GM20431 (cell line): ENCODE results near the gene HRCT1.
"Not testable (repeated sequence)": the region's sequence is repeated elsewhere in the genome, so short reads cannot be mapped to it uniquely, and the experiment has no call there.

Experiments
- in situ Hi-C: fragments of 300-500 bp; cut with MseI, MboI; formaldehyde crosslinking; loops from one replicate; pipeline ENCODE4 v1.15.0; 2020; ENCODE audit warnings: low sequenced_read_pairs; ENCODE audit not compliant: unreplicated experiment

The HRCT1 gene

DNA sequence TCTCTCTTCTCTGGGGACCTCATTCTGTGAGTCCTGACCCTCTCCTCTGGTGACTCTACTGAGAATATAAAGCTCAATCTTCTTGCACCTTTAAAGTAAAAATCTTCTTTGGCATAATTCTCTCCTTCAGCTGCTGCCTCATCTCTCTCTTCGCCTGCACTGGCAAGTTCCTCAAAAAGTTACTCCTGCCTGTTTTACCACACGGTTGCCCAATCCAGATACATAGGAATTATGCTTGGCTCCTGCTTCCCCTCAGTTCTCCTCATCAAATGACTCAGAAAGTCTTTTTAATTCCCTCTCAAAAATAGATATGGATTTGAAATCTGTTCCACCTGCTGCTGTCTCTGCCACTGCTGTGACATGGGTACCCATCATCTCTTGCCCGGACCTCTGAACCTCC is 14.4 kb upstream of the HRCT1 start:
- in situ Hi-C loops: no loop called here

DNA sequence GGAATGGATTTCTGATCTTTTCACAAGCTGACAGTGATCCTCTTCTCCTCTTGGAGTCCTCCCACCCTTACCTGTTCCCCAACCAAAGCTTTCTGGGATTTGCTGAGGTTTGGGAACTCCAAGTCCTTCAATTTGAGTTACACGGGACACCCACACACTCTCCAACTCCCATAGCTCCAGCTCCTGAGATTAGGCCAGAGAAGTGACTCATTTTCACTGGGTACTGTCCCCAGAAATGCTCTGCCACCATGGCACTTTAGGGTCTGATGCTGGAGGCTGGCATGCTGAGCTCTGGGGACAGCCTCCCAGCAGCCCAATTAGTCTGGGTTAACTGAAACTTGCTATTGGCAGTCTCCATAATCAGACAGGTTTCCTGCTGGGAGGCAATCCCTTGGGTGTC is 14.0 kb upstream of the HRCT1 start:
- in situ Hi-C loops: no loop called here

DNA sequence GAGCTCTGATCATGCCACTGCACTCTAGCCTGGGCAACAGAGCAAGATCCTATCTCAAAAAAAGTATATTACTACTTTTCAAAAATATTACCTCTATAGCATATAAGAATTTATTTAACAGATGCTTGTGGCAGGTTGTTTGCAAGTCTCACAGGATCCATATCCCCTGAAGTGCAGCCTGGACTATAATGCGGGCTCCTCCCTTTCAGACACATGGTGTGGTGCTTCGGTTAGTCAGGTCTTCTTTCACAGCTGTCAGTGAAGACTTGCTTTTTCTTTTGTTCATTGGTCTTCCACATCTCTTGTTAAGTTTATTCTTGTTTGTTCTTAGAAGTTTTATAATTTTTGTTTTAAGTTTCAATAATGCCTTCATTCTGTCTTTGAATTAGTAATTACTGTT is 9.4 kb upstream of the HRCT1 start:
- in situ Hi-C loops: no loop called here

DNA sequence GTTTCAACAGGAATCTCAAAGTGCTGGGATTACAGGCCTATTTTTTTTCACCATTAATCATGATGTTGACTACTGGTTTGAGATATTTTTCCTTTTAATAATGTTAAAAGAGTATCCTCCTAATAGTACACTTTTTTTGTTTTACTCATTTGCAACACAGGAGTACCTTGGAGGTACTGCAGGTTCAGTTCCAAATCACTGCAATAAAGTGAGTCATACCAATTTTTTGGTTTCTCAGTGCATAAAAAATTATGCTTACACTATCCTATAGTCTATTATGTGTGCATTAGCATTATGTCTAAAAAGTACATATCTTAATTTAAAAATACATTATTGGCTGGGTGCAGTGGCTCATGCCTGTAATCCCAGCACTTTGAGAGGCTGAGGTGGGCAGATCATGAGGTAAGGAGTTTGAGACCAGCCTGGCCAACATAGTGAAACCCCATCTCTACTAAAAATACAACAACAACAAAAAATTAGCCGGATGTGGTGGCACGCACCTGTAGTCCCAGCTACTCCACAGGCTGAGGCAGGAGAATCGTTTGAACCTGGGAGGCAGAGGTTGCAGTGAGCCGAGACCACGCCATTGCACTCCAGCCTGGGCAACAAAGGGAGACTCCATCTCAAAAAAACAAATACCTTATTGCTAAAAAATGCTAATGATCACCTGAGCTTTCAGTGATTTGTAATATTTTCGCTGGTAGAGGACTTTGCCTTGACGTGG is 8.5 kb upstream of the HRCT1 start:
- in situ Hi-C loops: not testable (repeated sequence)

DNA sequence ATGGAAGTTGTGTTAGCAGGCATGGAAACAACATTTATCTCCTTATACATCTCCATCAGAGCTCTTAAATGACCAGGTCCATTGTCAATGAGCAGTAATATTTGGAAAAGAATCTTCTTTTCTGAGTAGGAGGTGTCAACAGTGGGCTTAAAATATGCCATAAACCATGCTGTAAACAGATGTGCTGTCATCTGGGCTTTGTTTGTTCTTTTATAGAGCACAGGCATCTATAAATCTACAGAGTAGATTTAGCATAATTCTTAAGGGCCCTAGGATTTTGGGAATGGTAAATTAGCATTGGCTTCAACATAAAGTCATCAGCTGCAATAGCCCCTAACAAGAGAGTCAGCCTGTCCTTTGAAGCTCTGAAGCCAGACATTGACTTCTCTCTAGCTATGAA is 7.7 kb upstream of the HRCT1 start:
- in situ Hi-C loops: no loop called here

DNA sequence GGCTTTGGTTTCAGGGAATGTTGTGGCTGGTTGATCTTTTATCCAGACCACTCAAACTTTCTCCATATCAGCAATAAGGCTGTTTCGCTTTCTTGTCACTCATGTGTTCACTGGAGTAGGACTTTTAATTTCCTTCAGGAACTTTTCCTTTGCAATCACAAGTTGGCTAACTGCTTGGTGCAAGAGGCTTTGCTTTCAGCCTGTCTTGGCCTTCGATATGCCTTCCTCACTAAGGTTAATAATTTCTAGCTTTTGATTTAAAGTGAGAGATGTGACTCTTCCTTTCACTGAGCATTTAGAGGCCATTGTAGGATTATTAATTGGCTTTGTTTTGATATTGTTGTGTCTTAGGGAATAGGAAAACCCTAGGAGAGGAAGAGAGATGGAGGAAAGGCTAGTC is 7.0 kb upstream of the HRCT1 start:
- in situ Hi-C loops: no loop called here

DNA sequence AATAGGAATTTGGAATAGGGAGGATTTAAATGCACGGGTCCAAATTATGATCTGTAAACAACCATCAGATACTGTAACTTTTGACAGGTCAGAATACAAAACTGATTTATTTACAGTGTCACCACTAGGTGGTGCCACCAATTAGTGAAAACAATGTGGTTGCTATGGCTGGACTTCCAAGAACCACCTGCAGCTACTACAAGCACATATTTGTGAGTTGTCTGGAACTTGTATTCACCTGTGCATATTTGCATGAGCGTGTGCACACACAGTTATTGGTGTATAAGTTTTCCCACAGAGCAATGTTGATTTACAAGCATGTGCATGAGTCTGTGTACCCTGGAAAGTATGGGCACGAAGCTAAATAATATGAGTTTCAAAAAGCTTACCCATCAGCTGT is 3.0 kb upstream of the HRCT1 start:
- in situ Hi-C loops: no loop called here

DNA sequence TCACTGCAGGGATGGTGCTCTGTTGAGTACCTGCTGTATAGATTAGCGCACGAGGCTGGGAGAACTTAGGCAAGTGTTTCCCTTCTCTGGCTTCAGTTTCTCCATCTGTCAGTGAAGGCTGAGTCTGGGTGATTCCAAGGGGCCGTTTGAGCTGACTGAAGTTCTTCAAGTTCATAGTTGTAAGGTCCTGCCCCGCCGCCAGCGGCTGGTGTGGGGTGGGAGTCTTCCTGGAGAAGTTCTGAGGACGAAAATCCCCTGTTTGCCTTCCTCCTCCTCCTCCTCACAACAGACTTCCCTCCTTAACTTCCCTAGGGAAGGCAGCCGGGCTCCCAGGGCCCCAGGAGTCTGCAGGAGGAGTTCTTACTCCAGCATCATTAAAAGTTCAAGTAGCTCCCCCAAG is 1.7 kb upstream of the HRCT1 start:
- in situ Hi-C loops: no loop called here

DNA sequence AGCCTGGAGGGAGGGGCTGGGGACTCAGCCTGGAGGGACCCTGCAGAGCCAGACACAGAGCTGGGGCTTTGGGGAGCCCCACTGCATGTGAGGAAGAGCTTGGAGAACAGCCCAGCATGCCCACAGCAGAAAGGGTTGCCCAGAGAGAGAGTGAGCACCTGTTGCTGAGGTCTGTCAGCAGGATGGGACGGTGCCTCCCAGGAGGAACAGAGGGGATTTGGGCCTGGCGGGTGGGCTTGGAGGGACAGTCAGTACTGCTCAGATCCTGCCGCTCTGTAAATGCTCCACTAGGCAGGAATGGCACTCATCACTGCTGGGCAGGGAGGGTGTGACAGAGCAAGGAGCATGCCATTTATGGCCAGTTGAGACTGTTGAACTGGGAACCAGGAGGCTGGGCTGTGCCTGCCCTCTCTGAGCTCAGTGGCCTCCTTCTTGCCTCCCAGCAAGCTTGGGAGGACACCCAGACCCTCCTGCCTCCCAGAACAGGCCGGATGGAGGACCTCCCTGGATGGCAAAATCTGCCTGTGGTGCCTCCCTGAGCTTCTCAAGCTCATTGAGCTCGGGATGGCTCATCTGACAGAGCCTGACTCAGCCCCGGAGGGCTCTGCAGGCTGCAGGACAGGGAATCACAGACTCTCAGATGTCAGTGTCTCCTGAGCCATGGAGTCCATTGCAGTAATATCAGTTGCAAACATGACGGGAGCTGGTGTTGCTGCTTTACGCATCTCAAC is 786 bp upstream of the HRCT1 start:
- in situ Hi-C loops: no loop called here

DNA sequence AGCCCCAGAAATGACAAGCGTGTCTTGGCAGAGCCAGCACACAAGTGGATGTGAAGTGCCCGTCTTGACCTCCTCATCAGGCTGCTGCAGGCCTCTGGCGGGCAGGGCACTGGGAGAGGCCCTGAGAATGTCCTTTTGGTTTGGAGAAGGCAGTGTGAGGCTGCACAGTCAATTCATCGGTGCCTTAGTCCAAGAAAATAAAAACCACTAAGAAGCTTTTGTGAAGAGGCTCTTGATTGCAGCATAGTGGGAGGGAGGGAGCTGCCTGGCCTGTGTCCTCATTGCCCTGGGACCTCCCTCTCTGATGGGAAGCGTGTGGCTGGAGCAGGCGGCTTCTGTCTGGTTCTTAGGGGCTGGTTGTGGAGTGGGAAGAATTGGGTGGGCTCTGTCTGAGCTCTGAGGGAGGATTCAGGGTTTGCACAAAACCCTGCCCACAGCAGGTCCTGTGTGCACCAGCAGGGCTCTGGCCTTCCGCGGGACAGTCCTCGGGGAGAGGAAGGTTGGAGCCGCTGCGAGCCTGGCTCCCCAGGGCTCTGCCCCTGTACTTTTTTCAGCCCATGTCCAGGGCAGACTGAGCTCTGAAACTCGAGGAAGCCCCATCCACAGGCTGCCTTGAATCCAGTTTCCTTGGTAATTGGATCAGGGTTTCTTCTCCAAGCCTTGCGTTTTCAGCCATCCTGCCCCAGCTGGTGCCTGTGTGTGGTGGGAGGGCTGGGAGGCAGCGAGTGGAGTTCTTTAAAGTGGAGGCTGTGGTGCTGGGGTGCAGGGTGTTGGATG is 1.1 kb downstream of the HRCT1 start:
- in situ Hi-C loops: no loop called here

DNA sequence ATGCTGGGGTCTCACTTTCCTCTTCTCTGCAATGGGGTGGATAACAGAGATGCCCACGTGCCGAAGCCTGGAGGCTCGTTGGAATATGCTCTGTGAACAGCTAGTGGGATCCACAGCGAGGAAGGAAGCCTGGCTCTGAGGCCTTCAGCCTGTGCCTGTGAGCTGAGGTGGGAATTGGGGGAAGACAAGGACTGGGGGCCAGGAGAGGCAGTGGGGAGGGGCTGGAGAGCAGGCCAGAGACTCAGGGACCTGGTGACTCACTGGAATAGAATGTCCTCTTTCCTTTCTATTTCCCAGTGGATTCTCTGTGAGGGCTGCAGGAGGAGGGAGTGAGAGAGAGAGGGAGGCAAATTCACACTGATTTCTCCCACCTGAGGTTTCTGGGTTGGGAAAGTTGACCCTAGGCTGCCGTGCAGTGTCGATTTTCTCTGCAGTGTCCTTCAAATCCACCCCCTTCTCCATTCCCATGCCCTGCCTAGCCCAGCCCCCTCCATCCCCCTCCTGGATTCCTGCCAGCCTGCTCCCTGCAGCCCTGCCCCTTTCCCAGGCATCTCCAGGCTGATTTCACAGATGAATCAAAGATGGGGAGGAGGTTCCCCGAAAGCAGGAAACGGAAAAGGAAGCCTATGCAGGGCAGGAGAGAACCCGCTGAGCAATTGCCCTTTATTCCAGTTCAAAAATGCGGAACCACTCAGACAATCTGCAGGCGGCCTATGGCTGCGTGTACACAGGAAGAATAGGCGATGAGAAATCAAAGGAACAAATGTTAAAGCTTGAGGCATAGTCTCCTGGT is 1.9 kb downstream of the HRCT1 start:
- in situ Hi-C loops: no loop called here

DNA sequence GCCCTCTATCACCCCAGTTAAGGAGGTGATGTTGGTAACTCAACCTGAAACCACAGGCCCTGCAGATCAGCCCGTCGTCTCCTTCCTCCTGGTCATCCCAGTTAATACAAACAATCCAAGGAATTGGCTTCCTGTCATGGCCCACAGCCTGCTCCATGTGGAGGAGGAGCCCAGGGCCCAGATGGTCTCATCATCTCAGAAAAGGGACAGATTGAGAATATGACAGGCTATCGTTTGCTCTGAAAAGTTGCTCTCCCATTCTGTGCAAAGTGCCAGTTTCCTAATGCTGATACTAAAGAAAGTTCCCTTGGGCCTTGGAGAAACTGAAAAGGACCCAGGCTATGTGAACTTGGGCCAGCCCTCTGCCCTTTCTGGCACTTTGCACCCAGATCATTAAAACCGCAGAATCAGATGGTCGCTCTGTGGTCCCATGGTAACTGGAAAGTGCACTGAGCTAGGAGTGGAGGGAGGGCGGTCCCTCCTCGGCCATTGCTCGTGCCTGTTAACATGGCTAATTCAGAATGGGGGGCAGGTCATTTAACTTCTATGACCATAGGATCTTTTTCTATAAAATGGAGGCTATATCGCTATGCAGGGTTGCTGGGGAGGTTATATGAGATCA is 2.6 kb downstream of the HRCT1 start:
- in situ Hi-C loops: no loop called here

DNA sequence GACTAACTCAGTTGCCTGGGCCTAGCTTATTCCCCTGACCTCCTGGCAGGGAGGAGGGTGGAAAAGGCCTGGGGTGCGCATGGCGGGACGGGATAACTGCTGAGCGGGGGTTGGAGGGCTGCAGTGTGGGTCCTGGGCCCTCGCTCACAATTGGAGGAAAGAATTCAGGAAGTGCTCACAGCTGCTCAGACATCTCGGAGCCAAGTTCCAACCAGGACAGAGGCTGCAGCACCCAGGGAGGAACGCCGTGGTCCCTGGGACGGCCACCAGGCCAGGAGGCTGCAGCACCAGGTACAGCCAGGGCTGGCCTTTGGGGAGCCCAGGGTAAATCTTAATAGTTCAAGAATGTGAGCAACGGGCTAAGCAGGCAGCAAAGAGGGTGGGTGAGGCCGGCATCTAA is 3.3 kb downstream of the HRCT1 start, which contains the start of gene SPAAR:
TSS of gene SPAAR (plus strand) at position 217 of the 400 bp plus-strand sequence. CDS start 974 bp downstream, outside the sequence.
- in situ Hi-C loops: no loop called here

DNA sequence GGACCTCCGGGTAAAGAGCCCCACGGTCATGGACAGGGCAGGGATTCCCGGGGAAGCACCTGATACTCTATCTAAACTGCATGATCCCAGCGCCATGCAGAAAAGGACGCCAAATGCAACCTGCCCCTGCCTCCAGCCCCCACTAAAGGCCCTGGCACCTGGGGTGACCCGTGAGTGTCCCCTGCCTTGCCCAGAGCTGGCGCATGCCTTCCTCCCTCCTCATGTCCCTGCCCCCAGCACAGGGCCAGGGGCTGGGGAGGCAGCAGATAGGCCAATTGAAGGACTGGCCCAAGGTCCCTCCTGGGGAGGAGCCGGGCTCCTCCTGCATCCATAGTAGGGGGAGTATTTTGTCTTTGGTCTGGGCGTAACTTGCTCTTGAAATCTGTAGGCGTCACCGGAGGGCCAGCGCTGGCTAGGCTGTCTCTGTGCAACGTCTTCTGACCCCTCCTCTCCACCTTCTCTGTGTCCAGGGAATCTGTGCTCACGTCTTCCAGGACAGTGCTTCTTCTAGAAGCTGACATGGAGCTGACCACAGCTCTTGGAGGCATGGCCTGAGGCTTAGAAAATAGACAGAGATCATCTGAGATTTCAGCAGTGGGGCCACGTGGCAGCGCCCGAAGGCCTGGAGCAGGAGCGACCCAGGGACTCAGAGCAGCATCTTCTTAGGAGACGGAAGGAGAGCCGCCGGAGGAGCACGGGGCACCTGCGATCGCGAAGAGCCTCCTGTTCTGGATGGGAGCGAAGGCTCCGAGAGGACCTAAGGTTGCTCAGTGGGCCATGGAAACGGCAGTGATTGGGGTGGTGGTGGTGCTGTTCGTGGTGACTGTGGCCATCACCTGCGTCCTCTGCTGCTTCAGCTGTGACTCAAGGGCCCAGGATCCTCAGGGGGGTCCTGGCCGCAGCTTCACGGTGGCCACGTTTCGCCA is 3.9 kb downstream of the HRCT1 start:
- in situ Hi-C loops: no loop called here

DNA sequence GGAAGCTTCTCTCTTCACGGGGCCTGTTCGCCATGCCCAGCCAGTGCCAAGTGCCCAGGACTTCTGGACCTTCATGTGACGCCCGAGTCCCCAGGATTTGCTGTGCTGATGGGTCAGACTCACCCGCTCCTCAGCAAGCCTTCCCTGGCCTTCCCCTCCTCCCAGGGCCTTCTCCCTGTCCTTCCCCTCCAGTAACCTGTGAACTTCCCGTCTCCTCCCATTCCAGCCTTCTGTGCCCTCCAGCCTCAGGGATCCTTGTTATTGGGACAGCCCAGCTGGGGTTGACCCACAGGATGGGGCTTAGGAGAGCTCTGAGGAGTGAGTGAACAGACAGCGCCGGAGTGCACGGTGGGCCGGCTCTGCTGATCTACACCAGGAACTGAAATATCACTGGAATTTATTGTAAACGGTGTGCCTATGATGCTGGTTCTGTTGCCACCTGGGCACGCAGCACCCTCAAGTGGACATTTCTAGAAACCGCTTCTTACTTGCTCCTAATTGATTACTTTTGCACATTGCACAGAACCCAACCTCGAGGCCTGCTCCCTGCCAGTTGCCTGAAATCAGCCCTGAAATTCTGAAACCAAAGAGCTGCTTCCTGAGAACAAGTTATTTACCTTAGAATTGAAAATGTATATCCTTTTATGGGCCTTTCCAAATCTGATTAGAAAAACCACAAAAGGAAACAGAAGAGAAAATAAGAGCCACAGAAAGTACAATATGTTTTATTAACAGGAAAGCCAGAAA is 4.8 kb downstream of the HRCT1 start:
- in situ Hi-C loops: no loop called here

DNA sequence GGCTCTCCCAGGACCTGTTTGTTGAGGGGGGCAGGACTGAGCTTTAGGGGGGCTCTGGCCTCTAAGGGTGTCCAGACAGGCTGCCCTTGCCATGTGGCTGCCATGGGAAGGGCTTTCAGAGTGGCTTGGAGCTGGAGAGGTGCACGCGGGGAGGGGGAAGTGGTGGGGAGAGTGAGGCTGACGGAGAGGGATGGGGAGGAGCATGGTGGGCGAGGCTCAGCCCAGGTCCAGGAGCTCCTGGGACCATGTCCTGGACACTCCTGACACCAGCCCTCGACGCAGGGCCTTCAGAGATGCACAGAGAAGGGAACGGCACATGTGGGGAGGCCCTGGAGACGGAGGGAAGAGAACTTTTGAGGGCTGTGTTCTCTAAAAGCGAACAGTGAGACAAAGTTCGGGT is 5.7 kb downstream of the HRCT1 start:
- in situ Hi-C loops: no loop called here

DNA sequence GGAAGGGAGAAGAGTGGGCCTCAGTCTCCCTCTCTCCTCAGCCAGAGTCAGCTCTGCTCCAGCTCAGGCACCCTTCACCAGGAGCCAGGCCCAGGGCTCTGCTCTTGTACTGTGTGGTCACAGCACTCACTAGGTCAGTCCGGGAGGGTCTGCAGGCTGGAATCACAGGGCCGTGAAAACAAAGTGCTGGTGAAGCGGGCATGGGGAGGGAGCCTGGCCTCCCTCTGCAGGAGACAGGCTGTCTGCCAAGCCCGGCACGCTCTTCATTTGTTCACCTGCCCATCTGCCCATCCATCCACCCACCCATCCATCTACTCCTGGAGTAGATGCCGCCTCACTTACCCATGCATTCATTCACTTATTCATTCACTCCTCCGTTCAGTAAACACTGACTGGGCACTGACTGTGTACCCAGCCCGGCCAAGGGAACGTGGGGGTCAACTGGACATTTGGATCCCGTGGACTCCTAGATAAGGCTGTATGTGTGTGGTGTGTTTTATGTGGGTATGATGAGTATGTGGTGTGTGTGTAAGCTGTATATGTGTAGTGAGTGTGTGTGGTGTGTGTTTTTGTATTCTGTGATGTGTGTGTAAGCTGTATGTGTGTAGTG is 6.9 kb downstream of the HRCT1 start:
- in situ Hi-C loops: no loop called here

DNA sequence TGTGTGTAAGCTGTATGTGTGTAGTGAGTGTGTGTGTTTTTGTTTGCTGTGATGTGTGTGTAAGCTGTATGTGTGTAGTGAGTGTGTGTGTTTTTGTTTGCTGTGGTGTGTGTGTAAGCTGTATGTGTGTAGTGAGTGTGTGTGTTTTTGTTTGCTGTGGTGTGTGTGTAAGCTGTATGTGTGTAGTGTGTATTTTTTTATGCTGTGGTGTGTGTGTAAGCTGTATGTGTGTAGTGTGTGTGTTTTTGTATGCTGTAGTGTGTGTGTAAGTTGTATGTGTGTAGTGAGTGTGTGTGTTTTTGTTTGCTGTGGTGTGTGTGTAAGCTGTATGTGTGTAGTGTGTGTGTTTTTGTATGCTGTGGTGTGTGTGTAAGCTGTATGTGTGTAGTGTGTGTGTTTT is 7.4 kb downstream of the HRCT1 start:
- in situ Hi-C loops: not testable (repeated sequence)
